ENCODE results near the gene TOR1AIP2. TPM values are rescaled to one million over a fixed set of nuclear protein-coding genes. Genes with fewer than 3 reads are reported as not detected.

TOR1AIP2 gene
- total RNA-seq, 1 experiment from 2014 or later: 100 TPM

GRCh38 chr1:179866616-179867015, 11.0 kb downstream of the TOR1AIP2 start:
- ChIA-PET POLR2A (ENCODE audit: low non-redundant PET) (interaction anchor here (0.6 kb wide), 2 partner anchors 16 to 295 kb away, joined by 3 to 4 read pairs; no protein-coding TSS in a partner anchor), CTCF (no interaction called here)
- Histone ChIP-seq H3K36me3 (ENCODE audit: insufficient read depth, low read length, poor library complexity, severe bottlenecking) (peaks cover 67% of the 10 kb centered on the region), H3K4me1 (ENCODE audit: insufficient read depth, low read length, poor library complexity, severe bottlenecking) (peaks cover 13% of the 10 kb centered on the region), H3K9me3 (ENCODE audit: low read depth, low read length, poor library complexity, severe bottlenecking) (no peaks in the 10 kb centered on the region), H3K27ac (ENCODE audit: low read depth, low read length, poor library complexity, severe bottlenecking) (no peak overlapping the region), H3K4me3 (ENCODE audit: low read depth, low read length, poor library complexity, severe bottlenecking) (no peak overlapping the region), H3K27me3 (replicated peaks; ENCODE audit: insufficient read depth, low read depth, low read length, poor library complexity) (no peaks in the 10 kb centered on the region)
- intact Hi-C loops (cut with micrococcal nuclease; ENCODE audit: unreplicated experiment): loop anchor here (1.0 kb wide), 1 partner anchor 312 kb away; no protein-coding TSS in a partner anchor
- no peak for DNase-seq (ENCODE audit: low spot score)
- TF ChIP-seq, protein P1, sequence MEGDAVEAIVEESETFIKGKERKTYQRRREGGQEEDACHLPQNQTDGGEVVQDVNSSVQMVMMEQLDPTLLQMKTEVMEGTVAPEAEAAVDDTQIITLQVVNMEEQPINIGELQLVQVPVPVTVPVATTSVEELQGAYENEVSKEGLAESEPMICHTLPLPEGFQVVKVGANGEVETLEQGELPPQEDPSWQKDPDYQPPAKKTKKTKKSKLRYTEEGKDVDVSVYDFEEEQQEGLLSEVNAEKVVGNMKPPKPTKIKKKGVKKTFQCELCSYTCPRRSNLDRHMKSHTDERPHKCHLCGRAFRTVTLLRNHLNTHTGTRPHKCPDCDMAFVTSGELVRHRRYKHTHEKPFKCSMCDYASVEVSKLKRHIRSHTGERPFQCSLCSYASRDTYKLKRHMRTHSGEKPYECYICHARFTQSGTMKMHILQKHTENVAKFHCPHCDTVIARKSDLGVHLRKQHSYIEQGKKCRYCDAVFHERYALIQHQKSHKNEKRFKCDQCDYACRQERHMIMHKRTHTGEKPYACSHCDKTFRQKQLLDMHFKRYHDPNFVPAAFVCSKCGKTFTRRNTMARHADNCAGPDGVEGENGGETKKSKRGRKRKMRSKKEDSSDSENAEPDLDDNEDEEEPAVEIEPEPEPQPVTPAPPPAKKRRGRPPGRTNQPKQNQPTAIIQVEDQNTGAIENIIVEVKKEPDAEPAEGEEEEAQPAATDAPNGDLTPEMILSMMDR (conservative IDR thresholded peaks at IDR 0.05; ENCODE audit: low read depth, low read length): no peak
- TF ChIP-seq EZH2 (IDR thresholded peaks at IDR 0.05; ENCODE audit: borderline replicate concordance, low read depth, low read length, poor library complexity, severe bottlenecking): no peak
- no TSS peak for BruUV-seq (replicated peaks)

DNA sequence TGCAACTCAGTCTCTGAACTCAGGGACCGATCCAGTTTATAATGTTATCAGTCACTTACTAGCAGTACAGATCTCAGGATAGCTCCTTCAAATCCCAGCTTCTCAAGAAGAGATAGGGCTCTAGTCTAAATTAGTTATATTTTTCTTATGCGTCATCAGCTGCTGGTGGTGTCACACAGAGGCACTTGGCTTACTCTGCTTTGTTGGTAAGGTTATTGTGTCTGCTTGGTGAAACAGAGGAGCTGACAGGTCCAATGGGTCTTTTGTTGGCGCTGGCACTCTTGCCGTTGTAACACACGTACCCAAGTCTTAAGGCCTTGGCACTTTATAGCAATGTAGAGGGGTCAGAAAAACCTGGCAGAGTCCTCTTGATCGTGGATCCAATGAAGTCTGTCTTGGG, 12.2 kb downstream of the TOR1AIP2 start:
- TF ChIP-seq EZH2 (IDR thresholded peaks at IDR 0.05; ENCODE audit: borderline replicate concordance, low read depth, low read length, poor library complexity, severe bottlenecking): no peak
- TF ChIP-seq, protein P1 (conservative IDR thresholded peaks at IDR 0.05; ENCODE audit: low read depth, low read length): no peak
- no TSS peak for BruUV-seq (replicated peaks)
- Histone ChIP-seq H3K27ac (ENCODE audit: low read depth, low read length, poor library complexity, severe bottlenecking) (no peak overlapping the region), H3K36me3 (ENCODE audit: insufficient read depth, low read length, poor library complexity, severe bottlenecking) (peaks cover 67% of the 10 kb centered on the region), H3K9me3 (ENCODE audit: low read depth, low read length, poor library complexity, severe bottlenecking) (no peaks in the 10 kb centered on the region), H3K27me3 (replicated peaks; ENCODE audit: insufficient read depth, low read depth, low read length, poor library complexity) (no peaks in the 10 kb centered on the region), H3K4me3 (ENCODE audit: low read depth, low read length, poor library complexity, severe bottlenecking) (no peak overlapping the region), H3K4me1 (ENCODE audit: insufficient read depth, low read length, poor library complexity, severe bottlenecking) (peaks cover under 1% of the 10 kb centered on the region)
- DNase-seq (ENCODE audit: low spot score): no peak
- intact Hi-C loops (cut with micrococcal nuclease; ENCODE audit: unreplicated experiment): no loop called here
- ChIA-PET CTCF (no interaction called here), POLR2A (ENCODE audit: low non-redundant PET) (no interaction called here)

DNA sequence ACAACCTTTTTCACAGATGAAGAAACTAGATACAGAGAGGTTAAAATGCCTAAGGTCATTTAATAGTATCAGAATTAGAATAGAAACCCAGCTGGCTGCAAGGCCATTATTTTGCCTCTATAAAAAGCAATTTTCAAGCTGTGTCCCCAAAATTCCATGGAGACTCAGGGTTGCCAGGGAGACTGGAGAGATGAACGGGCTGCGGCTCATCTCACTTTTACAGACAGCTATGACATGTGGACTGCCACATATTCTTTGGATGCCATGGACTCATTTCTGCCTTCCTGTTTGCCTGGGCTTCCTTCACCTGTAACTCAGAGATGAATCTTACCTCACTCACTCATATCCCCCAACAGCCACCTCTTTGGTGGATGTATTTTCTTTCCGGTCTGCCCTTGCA, 17.0 kb downstream of the TOR1AIP2 start:
- Histone ChIP-seq H3K27ac (ENCODE audit: low read depth, low read length, poor library complexity, severe bottlenecking) (no peak overlapping the region), H3K36me3 (ENCODE audit: insufficient read depth, low read length, poor library complexity, severe bottlenecking) (peaks cover 49% of the 10 kb centered on the region), H3K4me1 (ENCODE audit: insufficient read depth, low read length, poor library complexity, severe bottlenecking) (no peaks in the 10 kb centered on the region), H3K27me3 (replicated peaks; ENCODE audit: insufficient read depth, low read depth, low read length, poor library complexity) (no peaks in the 10 kb centered on the region), H3K4me3 (ENCODE audit: low read depth, low read length, poor library complexity, severe bottlenecking) (no peak overlapping the region), H3K9me3 (ENCODE audit: low read depth, low read length, poor library complexity, severe bottlenecking) (no peaks in the 10 kb centered on the region)
- BruUV-seq (replicated peaks): no TSS peak
- DNase-seq (ENCODE audit: low spot score): no peak
- TF ChIP-seq, protein P1 (conservative IDR thresholded peaks at IDR 0.05; ENCODE audit: low read depth, low read length): no peak
- no peak for TF ChIP-seq EZH2 (IDR thresholded peaks at IDR 0.05; ENCODE audit: borderline replicate concordance, low read depth, low read length, poor library complexity, severe bottlenecking)
- CTCF ChIA-PET: no interaction called here
- POLR2A ChIA-PET (ENCODE audit: low non-redundant PET): no interaction called here
- intact Hi-C loops (cut with micrococcal nuclease; ENCODE audit: unreplicated experiment): no loop called here

Measured in A673 (cell line).